Smooth muscle cell of bladder (primary cell): Measurements from ENCODE around the gene CA7. TPM values are rescaled to one million over a fixed set of nuclear protein-coding genes. Genes with fewer than 3 reads are reported as not detected.

Experiments
- total RNA-seq: library from RNA; depleted of rRNA; stranded (reverse); fragments of >200 nt; gene quantifications from 2 replicates; pipeline ENCODE4 v1.2.3, GENCODE V29; 2014

CA7 gene
- not detected in 2 replicates for total RNA-seq

DNA sequence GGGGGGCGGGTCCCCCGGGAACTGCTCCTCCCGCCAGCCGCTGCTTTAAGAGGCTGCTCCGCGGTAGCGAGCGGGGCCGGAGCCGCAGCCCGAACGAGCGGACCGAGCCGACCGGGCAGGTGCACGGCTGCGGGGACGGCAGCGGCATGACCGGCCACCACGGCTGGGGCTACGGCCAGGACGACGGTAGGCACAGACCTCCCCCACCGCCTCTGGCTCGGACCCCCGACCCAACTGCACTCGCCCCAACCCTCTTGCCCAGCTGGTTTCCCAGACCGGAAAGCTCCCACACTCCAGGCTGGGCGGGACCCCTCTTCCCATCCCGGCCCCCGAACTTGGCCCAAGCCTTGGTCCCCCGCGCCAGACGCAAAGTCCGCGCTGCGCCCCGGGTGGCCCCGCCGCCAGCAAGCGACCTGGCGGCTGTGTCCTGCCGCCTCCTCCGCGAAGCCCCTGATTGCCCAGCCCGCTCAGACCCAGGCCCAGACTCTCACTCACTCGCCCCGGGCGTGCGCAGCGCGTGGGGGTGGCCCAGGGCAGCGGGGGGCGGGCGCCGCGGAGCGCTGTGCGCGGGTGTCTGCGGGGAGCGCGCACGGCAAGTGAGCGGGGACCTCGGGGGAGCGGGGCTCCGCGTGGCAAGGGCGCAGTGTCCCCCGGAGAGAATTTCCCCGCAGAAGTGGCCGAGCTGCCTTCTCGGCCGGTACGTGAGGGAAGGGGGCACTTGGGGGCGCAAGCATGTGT, at the start of gene CA7:
Gene CA7 (plus strand): TSS at position 73 of the 738 bp plus-strand sequence. CDS start 74 bp downstream, at position 147.

DNA sequence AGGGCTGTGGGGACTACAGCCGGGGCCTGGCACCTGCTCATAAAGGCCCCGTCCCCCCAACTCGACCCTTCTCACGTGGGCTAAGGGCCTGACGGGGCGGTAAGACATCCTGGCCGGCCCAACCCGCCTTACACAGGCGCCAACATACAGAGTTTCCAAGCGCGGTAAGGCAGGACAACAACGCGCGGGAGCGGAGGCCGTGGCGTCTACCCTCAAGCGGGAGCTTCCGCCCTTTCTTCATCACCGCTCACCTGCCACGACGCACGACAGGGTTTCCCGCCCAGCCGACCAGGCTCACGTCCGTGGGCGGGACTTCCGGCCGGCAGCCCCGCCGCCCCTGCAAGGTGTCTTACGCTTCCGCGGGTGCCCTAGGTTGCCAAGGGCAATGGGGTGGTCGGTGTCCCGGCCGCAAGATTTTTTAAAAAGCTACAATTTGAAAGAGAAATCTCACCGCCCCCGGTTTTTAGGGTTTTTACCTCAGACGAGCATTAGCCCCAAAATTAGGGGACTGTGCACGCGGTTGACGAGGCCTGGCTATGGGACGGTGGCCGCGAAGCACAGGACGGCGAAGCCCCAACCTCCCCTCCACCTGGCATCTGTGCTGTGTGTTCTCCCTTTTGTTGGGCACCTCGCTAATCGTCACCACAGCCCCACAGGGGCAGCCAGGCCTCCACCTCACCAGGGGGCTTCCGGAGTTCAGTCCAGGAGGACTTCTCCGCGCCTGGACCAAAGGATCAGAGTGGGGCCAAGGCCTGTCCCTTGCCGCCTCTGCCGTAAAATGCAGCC, 42.7 kb upstream of the CA7 start, which contains the start of gene TERB1:
Gene TERB1 (minus strand): TSS at position 265 of the 786 bp plus-strand sequence. CDS start 4,786 bp downstream, outside the sequence.

DNA sequence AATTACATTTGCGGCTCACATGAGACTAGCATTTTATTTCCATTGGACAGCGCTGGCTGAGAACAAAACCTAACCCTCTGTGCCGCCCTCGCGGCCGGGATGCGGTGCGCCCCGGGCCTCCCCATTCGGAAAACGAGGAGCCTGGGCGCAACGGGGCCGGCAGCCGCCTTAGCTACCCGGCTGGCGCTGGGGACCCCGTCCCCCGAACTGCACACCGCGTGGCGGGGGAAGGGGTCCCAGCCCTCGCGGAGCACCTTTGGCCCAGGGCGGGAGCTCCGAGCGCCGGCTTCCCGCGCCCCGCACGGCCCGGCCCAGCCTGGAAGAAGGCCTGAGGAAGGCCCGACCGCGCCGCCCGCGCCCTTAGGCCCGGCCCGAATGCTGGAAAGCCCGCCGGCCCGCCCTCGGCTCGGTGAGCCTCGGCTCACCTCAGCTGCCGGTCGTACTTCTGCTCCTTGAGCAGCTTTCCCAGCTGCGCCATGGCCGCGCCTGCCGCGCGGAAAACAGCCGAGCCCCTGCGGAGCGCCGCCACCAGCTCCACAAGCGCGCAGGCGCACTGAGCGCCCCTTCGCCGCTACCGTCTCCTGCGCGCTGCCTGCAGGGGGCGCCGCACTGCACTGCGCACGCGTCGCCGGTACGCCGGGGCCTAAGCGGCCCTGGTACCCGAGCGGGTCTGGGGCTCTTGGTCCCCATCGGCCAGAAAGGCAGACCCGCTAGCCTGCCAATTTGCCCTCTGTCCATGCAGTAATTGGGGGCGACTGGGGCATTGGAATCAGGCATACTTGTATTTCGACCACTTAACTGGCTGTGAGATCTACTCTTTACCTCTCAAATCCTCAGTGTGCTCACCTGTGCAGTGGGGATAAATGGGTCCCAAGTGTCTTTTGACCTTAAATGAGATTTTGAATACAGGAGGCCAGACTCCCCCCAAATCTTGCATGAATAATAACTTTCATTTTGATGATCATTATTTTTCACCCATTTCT, 13.5 kb upstream of the CA7 start, which contains the start of gene NAE1:
Gene NAE1 (minus strand): TSS at position 555 of the 983 bp plus-strand sequence. CDS start 77 bp downstream, at position 478.

DNA sequence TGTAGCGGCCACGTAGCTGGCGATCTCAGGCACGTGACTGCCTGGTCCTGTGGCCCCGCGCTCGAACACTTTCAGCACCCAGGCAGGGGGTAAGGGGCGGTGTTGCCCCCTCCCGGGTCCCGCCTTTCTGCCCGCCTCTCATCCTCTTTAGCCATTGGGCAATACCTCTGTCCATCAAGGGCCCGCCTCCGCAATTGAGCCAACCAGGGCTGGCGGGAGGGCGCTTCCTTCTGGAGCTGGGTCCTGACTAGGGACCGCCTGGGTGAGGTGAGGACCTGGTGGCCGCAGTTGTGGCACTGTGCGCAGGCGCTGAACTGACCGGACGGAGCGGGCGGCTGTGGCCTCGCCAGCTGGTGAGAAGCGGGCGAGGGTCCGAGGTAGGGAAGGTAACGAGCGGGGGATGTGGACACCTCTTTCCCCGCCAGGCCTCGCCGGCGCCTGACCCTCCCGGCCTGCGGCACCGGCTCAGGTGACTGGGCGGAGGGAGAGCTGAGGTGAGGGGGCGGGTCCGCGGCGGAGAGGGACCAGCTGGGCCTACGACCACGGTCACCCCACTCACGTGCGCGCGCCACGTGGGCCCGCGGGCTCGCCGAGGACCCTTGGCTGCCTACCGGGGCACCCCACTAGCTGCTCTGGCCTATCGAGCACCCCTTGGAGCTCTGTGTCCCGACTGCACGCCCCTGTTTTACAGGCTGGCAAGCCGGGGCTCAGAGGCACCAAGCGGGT, 36.2 kb downstream of the CA7 start, which contains the start of gene PDP2:
Gene PDP2 (plus strand): TSS at position 228 of the 726 bp plus-strand sequence. CDS start 3,770 bp downstream, outside the sequence.

Other genes with a start within 250 kb of the CA7 start
- gene CMTM3, start 239.7 kb upstream of the CA7 start, total RNA-seq, result 7.8 and 9.4 TPM in 2 replicates
- gene CMTM4, start 147.7 kb upstream of the CA7 start, total RNA-seq, result 12.9 and 15.9 TPM in 2 replicates
- 104 and 122 TPM in 2 replicates for gene DYNC1LI2, start 92.8 kb upstream of the CA7 start, total RNA-seq
- gene TERB1, start 42.8 kb upstream of the CA7 start, total RNA-seq, result under 0.01 and 0.09 TPM in 2 replicates
- 55.0 and 69.4 TPM in 2 replicates for gene NAE1, start 13.4 kb upstream of the CA7 start, total RNA-seq
- gene PDP2, start 36.1 kb downstream of the CA7 start, total RNA-seq, result 7.5 and 11.5 TPM in 2 replicates
- gene CDH16, start 74.5 kb downstream of the CA7 start, total RNA-seq, result not detected in 2 replicates
- gene RRAD, start 81.1 kb downstream of the CA7 start, total RNA-seq, result 7.1 and 13.5 TPM in 2 replicates
- gene CIAO2B, start 90.0 kb downstream of the CA7 start, total RNA-seq, result 180 and 234 TPM in 2 replicates
- gene CES2, start 91.1 kb downstream of the CA7 start, total RNA-seq, result 24.1 and 25.9 TPM in 2 replicates
- 0.14 and 0.28 TPM in 2 replicates for gene CES3, start 116.9 kb downstream of the CA7 start, total RNA-seq
- 2.3 and 2.8 TPM in 2 replicates for gene CES4A, start 144.2 kb downstream of the CA7 start, total RNA-seq
- gene CBFB, start 184.7 kb downstream of the CA7 start, total RNA-seq, result 43.9 and 84.4 TPM in 2 replicates